Erythroblast (primary cell): ENCODE data around the gene FAM240A.
A peak's percentile ranks its signal among the peaks of the same experiment; 100 is the strongest.

Experiments
- DNase-seq, 2 experiments: peaks; one replicate each; lab custom pipeline; 2025; lab: John Stamatoyannopoulos, UW
- GATA1 ChIP-seq: IDR thresholded peaks from 2 replicates; pipeline ENCODE4 v1.6.1; 2011; ENCODE audit warnings: low read depth, mild to moderate bottlenecking, control low read depth, low read length, moderate library complexity
- POLR2A ChIP-seq: IDR thresholded peaks from 2 replicates; pipeline ENCODE4 v1.6.1; 2011; ENCODE audit warnings: mild to moderate bottlenecking, low read length

FAM240A gene

GRCh38 chr3:46624975-46625490 lies 12.7 kb downstream of the FAM240A start:
- TF ChIP-seq GATA1 (no peak), POLR2A (no peak)
- no peak for DNase-seq

- TF ChIP-seq POLR2A (no peak), GATA1 (no peak)
- no peak for DNase-seq
Measured at GRCh38 chr3:46626039-46626438, 13.7 kb downstream of the FAM240A start.

GRCh38 chr3:46627078-46627477 lies 14.8 kb downstream of the FAM240A start:
- no peak for TF ChIP-seq GATA1
- TF ChIP-seq POLR2A: no peak

GRCh38 chr3:46628901-46629369 lies 16.6 kb downstream of the FAM240A start:
- no peak for DNase-seq
- no peak for TF ChIP-seq GATA1
- TF ChIP-seq POLR2A: no peak

More at GRCh38 chr3:46627078-46627477, 14.8 kb downstream of the FAM240A start:
- no peak for DNase-seq

- peak; percentile 81 to 87 for DNase-seq
- TF ChIP-seq GATA1 (no peak), POLR2A (no peak)
Measured at GRCh38 chr3:46629551-46630517, 17.5 kb downstream of the FAM240A start.

- no peak for DNase-seq
- TF ChIP-seq POLR2A: no peak
- TF ChIP-seq GATA1: no peak
Measured at GRCh38 chr3:46632792-46633191, 20.5 kb downstream of the FAM240A start.

GRCh38 chr3:46634856-46635255 lies 22.5 kb downstream of the FAM240A start:
- TF ChIP-seq GATA1 (no peak), POLR2A (no peak)
- no peak for DNase-seq

GRCh38 chr3:46639221-46639620 lies 26.9 kb downstream of the FAM240A start:
- DNase-seq: no peak
- TF ChIP-seq POLR2A (no peak), GATA1 (no peak)

GRCh38 chr3:46640927-46641326 lies 28.6 kb downstream of the FAM240A start:
- TF ChIP-seq POLR2A (no peak), GATA1 (no peak)
- DNase-seq: no peak

GRCh38 chr3:46642971-46643370 lies 30.6 kb downstream of the FAM240A start:
- DNase-seq: no peak
- TF ChIP-seq POLR2A (no peak), GATA1 (no peak)

GRCh38 chr3:46643701-46644100 lies 31.4 kb downstream of the FAM240A start:
- no peak for DNase-seq
- TF ChIP-seq POLR2A (no peak), GATA1 (no peak)

- DNase-seq: no peak
- no peak for TF ChIP-seq POLR2A
- TF ChIP-seq GATA1: no peak
Measured at GRCh38 chr3:46646700-46647099, 34.4 kb downstream of the FAM240A start.

- TF ChIP-seq POLR2A (no peak), GATA1 (no peak)
- no peak for DNase-seq
Measured at GRCh38 chr3:46648096-46648495, 35.8 kb downstream of the FAM240A start.

GRCh38 chr3:46649436-46649835 lies 37.1 kb downstream of the FAM240A start:
- TF ChIP-seq GATA1 (no peak), POLR2A (no peak)
- DNase-seq: no peak
